PC-3 (cell line): ENCODE measurements around the gene CDK5. TPM values are rescaled to one million over a fixed set of nuclear protein-coding genes. Genes with fewer than 3 reads are reported as not detected.
A peak's percentile ranks its signal among the peaks of the same experiment; 100 is the strongest.

Experiments
- ATAC-seq: fragments of 200-7000 bp; cut with Tn5 transposase; 2 replicates; pipeline ENCODE4 v1.9.1; 2020; ENCODE audit warnings: mild to moderate bottlenecking, moderate library complexity
- BruUV-seq: library from RNA; stranded (reverse); fragments of 400-500 nt; replicated peaks from 2 replicates; lab custom pipeline; 2021; lab: Mats Ljungman, UMichigan
- CTCF ChIA-PET: fragments of 300-600 bp; sonication (Branson Sonifier 250); formaldehyde crosslinking; loops from one replicate; lab custom pipeline; 2022; ENCODE audit warnings: antibody characterized with exemption; lab: Charles Lee
- POLR2A ChIA-PET: fragments of 300-600 bp; sonication (Branson Sonifier 250); formaldehyde crosslinking; loops from one replicate; lab custom pipeline; 2022; ENCODE audit warnings: antibody characterized with exemption; ENCODE audit not compliant: unreplicated experiment; lab: Charles Lee
- DNase-seq: peaks from one replicate; pipeline ENCODE4 v3.0.0-alpha.2; 2015
- H2AFZ ChIP-seq: fragments of 300-600 bp; sonication (generic); 2 replicates; pipeline ENCODE4 v1.6.0; 2016; ENCODE audit warnings: antibody characterized with exemption, low read length
- H3F3A ChIP-seq: fragments of 300-600 bp; sonication (generic); one replicate; pipeline ENCODE4 v1.6.0; 2017; ENCODE audit warnings: antibody characterized with exemption, low read length, control low read depth, mild to moderate bottlenecking; ENCODE audit not compliant: unreplicated experiment
- H3K27ac ChIP-seq: fragments of 300-600 bp; sonication (generic); 2 replicates; pipeline ENCODE4 v1.5.1; 2016; ENCODE audit warnings: mild to moderate bottlenecking, low read length
- H3K27me3 ChIP-seq: fragments of 300-600 bp; sonication (generic); 2 replicates; pipeline ENCODE4 v1.6.1; 2016; ENCODE audit warnings: low read length, mixed read lengths
- H3K36me3 ChIP-seq: fragments of 300-600 bp; sonication (generic); 2 replicates; pipeline ENCODE4 v1.6.1; 2016; ENCODE audit warnings: low read depth, mixed run types, low read length, mixed read lengths
- H3K4me1 ChIP-seq: fragments of 300-600 bp; sonication (generic); 2 replicates; pipeline ENCODE4 v1.5.1; 2016; ENCODE audit warnings: low read length; ENCODE audit not compliant: insufficient read depth
- H3K4me2 ChIP-seq: fragments of 300-600 bp; sonication (generic); 2 replicates; pipeline ENCODE4 v1.6.0; 2016; ENCODE audit warnings: low read length
- H3K4me3 ChIP-seq: fragments of 300-600 bp; sonication (generic); 2 replicates; pipeline ENCODE4 v1.5.1; 2016; ENCODE audit warnings: mild to moderate bottlenecking, low read length, mixed read lengths
- H3K79me2 ChIP-seq: fragments of 300-600 bp; sonication (generic); 2 replicates; pipeline ENCODE4 v1.6.1; 2017; ENCODE audit warnings: low read length, mixed read lengths
- H3K9ac ChIP-seq: fragments of 300-600 bp; sonication (generic); 2 replicates; pipeline ENCODE4 v1.6.0; 2016; ENCODE audit warnings: mild to moderate bottlenecking, low read length
- H3K9me2 ChIP-seq: fragments of 300-600 bp; sonication (generic); replicated peaks from 2 replicates; pipeline ENCODE4 v1.6.1; 2016; ENCODE audit warnings: mixed run types, low read length, mixed read lengths
- H3K9me3 ChIP-seq: fragments of 300-600 bp; sonication (generic); 2 replicates; pipeline ENCODE4 v1.6.1; 2016; ENCODE audit warnings: low read length, mixed read lengths
- H4K20me1 ChIP-seq: fragments of 300-600 bp; sonication (generic); 2 replicates; pipeline ENCODE4 v1.6.1; 2016; ENCODE audit warnings: low read length, mixed read lengths
- EZH2 ChIP-seq: fragments of 300-600 bp; sonication (generic); IDR thresholded peaks from one replicate; pipeline ENCODE4 v1.6.1; 2017; ENCODE audit warnings: antibody characterized with exemption, mild to moderate bottlenecking, low read length; ENCODE audit not compliant: unreplicated experiment
- EZH2phosphoT487 ChIP-seq: fragments of 300-600 bp; sonication (generic); IDR thresholded peaks from 2 replicates; pipeline ENCODE4 v1.6.1; 2018; ENCODE audit warnings: mild to moderate bottlenecking, antibody characterized with exemption, low read length, borderline replicate concordance
- intact Hi-C: fragments of 100-400 bp; cut with micrococcal nuclease; formaldehyde crosslinking; loops from 2 replicates; pipeline ENCODE4 v1.9.0; 2023
- total RNA-seq: library from RNA; depleted of rRNA; stranded (reverse); fragments of >200 nt; gene quantifications from 2 replicates; pipeline ENCODE4 v1.2.3, GENCODE V29; 2014
- TF ChIP-seq, protein P1 (sequence below): fragments of 300-600 bp; sonication (generic); conservative IDR thresholded peaks from 2 replicates; pipeline ENCODE4 v1.5.1; 2017; ENCODE audit warnings: antibody characterized with exemption, low read depth, mild to moderate bottlenecking, low read length

CDK5 gene
- total RNA-seq, 1 experiment from 2014 or later = 40.1 TPM

DNA sequence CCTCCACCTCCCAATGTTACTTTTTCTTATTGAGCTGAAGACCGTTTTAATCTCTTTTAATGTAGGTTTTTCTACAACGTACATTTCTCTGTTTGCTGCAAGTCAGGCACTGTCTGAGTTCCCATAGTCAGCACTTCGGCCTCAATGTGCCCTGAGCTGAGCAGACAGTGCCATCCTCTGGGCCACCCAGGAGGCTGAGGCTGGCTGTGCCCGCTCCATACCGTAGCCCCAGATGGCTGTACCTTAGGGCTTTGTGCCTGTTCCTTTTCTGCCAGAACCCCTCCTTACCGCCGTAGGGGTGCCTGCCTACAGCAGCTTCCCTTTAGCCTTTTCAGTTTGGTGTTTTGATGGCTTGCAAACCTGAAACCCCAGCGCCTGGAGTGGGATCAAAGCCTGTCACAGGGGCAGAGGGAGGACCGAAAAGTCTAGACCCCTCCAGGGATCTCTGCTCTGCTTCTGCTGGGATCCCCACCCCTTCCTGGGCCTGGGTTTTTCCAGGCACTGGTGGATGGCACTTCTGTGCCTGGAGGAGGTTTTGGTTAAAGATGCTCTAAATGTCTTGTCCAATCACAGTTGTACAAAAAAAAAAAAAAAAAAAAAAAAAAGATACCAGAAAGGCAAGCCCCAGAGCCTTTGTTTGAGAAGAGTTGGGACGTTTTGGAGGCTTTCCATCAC, 37.6 kb upstream of the CDK5 start:
- ATAC-seq (peak; percentile 42), DNase-seq (no peak)
- Histone ChIP-seq H3K4me2 (no peak overlapping the region), H3K9me3 (no peaks in the 10 kb centered on the region), H3K4me3 (no peak overlapping the region), H3K4me1 (no peaks in the 10 kb centered on the region), H3K36me3 (no peaks in the 10 kb centered on the region; the same call in 1 of the 2 replicates), H4K20me1 (peaks cover 31% of the 10 kb centered on the region), H3K27ac (no peak overlapping the region), H3K79me2 (peaks cover 94% of the 10 kb centered on the region), H2AFZ (no peak overlapping the region), H3F3A (no peaks in the 10 kb centered on the region), H3K9ac (no peak overlapping the region), H3K9me2 (no peaks in the 10 kb centered on the region), H3K27me3 (no peaks in the 10 kb centered on the region)
- intact Hi-C loops = no loop called here
- BruUV-seq = no TSS peak
- TF ChIP-seq, protein P1, sequence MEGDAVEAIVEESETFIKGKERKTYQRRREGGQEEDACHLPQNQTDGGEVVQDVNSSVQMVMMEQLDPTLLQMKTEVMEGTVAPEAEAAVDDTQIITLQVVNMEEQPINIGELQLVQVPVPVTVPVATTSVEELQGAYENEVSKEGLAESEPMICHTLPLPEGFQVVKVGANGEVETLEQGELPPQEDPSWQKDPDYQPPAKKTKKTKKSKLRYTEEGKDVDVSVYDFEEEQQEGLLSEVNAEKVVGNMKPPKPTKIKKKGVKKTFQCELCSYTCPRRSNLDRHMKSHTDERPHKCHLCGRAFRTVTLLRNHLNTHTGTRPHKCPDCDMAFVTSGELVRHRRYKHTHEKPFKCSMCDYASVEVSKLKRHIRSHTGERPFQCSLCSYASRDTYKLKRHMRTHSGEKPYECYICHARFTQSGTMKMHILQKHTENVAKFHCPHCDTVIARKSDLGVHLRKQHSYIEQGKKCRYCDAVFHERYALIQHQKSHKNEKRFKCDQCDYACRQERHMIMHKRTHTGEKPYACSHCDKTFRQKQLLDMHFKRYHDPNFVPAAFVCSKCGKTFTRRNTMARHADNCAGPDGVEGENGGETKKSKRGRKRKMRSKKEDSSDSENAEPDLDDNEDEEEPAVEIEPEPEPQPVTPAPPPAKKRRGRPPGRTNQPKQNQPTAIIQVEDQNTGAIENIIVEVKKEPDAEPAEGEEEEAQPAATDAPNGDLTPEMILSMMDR = no peak
- TF ChIP-seq EZH2 = no peak
- TF ChIP-seq EZH2phosphoT487 = no peak
- ChIA-PET POLR2A (no interaction called here), CTCF (no interaction called here)

DNA sequence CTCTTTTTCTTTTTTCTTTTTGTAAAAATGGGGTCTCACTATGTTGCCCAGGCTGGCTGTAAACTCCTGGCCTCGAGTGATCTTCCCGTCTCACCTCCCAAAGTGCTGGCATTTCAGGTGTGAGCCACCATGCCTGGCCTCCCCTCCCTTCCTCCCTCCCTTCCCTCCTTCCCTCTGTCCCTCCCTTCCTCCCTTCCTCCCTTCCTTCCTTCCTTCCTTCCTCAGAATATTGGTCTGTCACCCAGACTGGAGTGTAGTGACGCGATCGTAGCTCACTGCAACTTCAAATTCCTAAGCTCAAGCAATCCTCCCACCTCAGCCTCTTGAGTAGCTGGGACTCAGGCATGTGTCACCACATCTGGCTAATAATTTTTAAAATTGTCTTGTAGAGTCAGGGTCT, 37.0 kb upstream of the CDK5 start:
- TF ChIP-seq EZH2 (no peak), EZH2phosphoT487 (no peak)
- TF ChIP-seq, protein P1 = no peak
- H2AFZ ChIP-seq = no peak overlapping the region
- H3K27me3 ChIP-seq = no peaks in the 10 kb centered on the region
- peaks cover 31% of the 10 kb centered on the region for H4K20me1 ChIP-seq
- intact Hi-C loops = no loop called here
- POLR2A ChIA-PET = no interaction called here
- ATAC-seq (peak; percentile 71), DNase-seq (no peak)
- no peaks in the 10 kb centered on the region for H3K9me2 ChIP-seq
- H3K9ac ChIP-seq = no peak overlapping the region
- no peak overlapping the region for H3K4me2 ChIP-seq
- no peak overlapping the region for H3K27ac ChIP-seq
- no peaks in the 10 kb centered on the region for H3K9me3 ChIP-seq
- H3K36me3 ChIP-seq = no peaks in the 10 kb centered on the region; the same call in 1 of the 2 replicates
- H3K79me2 ChIP-seq = peaks cover 94% of the 10 kb centered on the region
- BruUV-seq = no TSS peak
- H3F3A ChIP-seq = no peaks in the 10 kb centered on the region
- CTCF ChIA-PET = no interaction called here
- no peak overlapping the region for H3K4me3 ChIP-seq
- H3K4me1 ChIP-seq = peaks cover 3% of the 10 kb centered on the region; the same call in 1 of the 2 replicates

DNA sequence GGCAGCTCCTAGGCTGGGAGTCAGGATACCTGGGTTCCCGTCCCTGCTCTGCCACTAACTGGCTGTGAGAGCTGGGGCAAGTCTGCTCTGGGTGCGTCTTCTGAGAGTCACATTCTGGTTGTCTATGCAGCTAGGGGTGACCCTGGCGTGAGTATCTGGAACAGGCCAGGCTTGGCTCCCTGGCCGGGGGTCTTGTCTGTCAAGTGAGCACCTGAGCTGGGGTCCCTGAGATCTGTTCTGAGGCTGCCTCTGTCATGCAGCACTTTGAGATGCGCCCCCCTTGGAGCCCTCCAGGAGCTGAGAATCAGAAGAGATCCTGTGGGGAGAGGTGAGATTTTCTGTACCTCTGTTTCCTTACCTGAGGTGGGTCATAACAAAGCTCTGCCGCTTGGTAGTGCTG, 36.1 kb upstream of the CDK5 start:
- DNase-seq (no peak), ATAC-seq (no peak)
- H3F3A ChIP-seq = no peaks in the 10 kb centered on the region
- peaks cover 96% of the 10 kb centered on the region for H3K79me2 ChIP-seq
- H3K4me3 ChIP-seq = no peak overlapping the region
- peaks cover 12% of the 10 kb centered on the region for H3K4me1 ChIP-seq
- POLR2A ChIA-PET = no interaction called here
- intact Hi-C loops = no loop called here
- H2AFZ ChIP-seq = no peak overlapping the region
- no peaks in the 10 kb centered on the region for H3K9me2 ChIP-seq
- CTCF ChIA-PET = no interaction called here
- H3K9me3 ChIP-seq = no peaks in the 10 kb centered on the region
- no peak for TF ChIP-seq EZH2phosphoT487
- no peak for TF ChIP-seq EZH2
- TF ChIP-seq, protein P1 = no peak
- no peaks in the 10 kb centered on the region; the same call in 1 of the 2 replicates for H3K36me3 ChIP-seq
- H3K4me2 ChIP-seq = no peak overlapping the region
- H4K20me1 ChIP-seq = peaks cover 35% of the 10 kb centered on the region
- H3K9ac ChIP-seq = no peak overlapping the region
- no TSS peak for BruUV-seq
- H3K27ac ChIP-seq = no peak overlapping the region
- H3K27me3 ChIP-seq = no peaks in the 10 kb centered on the region
